HG02678 (cell line): ENCODE data around the gene ANAPC1.
"Not testable (repeated sequence)": the region's sequence is repeated elsewhere in the genome, so short reads cannot be mapped to it uniquely, and the experiment has no call there.

Experiments
- ATAC-seq: cut with Tn5 transposase; IDR thresholded peaks from one replicate; pipeline ENCODE4 v1.9.1; 2021; ENCODE audit warnings: mild to moderate bottlenecking, moderate library complexity; ENCODE audit not compliant: unreplicated experiment

The ANAPC1 gene

DNA sequence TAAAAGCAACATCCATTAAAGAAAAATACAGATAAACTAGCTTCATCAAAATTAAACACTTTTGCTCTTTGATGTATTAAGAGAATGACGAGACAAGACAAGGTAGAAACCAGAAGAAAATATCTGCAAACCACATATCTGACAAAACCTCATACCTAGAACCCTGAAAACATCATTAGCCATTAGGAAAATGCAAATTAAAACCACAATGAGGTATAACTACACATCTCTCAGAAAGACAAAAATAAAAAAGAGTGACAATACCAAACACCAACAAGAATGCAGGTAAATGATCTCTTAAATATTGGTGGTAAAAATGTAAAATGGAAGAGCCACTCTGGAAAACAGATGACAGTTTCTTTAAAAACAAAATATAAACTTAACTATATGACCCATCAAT is 53.5 kb downstream of the ANAPC1 start:
- peak; percentile 75 for ATAC-seq

DNA sequence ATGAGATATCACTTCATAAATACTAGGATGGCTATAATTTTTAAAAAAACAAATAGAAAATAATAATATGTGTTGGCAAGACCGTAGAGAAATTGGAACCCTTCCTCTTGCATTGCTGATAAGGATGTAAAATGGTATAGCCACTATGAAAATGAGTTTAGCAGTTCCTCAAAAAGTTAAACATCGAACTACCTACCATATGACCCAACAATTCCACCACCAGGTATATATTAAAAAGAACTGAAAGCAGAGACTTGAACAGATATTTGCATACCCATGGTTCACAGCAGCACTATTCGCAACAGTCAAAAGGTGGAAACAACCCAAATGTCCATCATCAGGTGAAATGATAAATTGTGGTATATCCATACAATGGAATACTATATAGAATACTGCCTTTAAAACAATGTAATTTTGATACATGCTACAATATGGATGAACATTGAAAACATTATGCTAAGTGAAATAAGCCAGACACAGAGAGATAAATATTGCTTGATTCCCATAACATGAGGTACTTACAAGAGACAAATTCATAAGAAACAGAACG is 55.7 kb downstream of the ANAPC1 start:
- ATAC-seq, result not testable (repeated sequence)

DNA sequence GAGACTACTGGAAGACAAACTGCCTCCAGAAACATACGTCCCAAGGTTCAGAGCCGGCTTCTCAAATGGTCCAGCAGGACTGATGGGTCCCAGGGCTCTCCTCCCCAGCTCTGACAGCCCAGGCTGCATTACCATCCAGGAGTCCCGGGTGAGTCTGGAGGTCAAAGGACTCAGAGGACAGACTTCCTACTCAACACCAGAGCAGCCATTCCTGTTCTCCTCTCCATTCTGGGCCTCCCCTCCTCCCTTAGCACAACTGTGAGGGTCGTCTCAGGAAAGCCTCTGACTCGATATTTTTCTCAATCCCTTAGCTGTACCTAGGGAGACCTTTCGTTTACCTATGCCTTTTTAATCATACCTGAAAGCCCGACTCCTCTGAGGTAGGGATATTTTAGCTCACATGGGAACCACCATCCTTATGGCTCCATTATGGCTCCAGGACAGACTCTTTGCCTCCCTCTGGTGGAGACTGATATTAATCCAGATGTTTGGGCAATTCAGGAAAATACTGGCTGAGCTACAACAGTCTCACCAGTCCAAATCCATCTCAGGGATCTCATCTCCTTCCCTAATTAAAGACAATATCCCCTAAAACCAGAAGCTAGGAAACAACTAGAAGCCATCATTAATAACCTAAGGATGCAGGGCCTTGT is 70.9 kb downstream of the ANAPC1 start:
- not testable (repeated sequence) for ATAC-seq

DNA sequence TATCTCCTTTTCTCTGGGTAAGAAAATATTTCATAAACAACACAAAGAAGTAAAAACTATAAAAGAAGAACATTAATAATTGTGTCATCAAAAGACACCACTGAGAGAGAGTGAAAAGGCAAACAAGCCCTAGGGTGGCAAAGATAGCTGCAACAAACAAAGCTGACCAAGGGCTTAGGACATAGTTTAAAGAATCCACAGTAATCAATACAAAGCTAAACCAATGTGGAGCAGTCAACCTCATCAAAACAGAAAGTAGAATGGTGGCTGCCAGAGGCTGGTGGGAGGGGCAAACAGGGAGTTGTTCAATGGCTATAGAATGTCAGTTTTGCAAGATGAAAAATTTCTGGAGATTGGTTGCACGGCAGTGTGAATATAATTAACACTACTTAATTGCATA is 93.4 kb downstream of the ANAPC1 start:
- ATAC-seq, result not testable (repeated sequence)

DNA sequence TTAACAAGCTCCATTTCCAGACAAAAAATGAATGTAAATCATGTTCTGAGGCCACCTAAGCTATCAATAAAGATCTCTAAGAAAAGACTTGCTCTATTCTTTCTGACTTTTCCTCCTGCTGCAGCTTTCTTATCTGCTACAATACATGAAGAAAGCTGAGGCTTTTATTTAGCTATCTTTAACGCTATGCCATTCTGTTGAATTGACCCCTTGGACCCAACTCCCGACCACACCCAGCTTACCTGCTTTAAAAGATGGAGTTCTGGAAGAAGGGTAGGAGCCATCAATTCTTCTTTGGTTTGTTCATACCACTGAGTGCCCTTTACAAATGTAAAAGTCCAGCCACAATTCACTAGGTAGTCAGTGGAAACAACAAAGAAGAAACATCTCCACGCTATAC is 99.9 kb downstream of the ANAPC1 start:
- not testable (repeated sequence) for ATAC-seq

GRCh38 chr2:111782195-111782594 is 101.8 kb downstream of the ANAPC1 start:
- ATAC-seq, result not testable (repeated sequence)

GRCh38 chr2:111781443-111782094 is 102.4 kb downstream of the ANAPC1 start:
- not testable (repeated sequence) for ATAC-seq

DNA sequence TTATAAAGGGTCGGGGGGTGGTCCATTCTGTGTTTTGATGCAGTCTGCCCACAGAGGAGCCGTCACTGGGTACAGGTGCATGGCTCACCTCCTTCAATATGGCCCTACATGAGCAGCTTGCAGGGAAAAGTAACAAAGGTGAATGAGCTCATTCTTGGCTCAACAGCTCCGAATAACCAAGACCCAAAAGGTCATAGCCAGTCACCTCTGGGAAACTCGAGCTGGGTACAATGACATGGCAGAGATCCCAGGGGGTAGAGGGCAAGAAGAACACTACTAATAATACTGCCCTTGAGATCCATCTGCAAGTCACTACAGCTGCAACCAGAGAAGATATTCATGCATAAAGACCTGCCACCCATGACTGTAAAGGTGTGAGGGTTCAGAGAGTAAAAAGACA is 106.8 kb downstream of the ANAPC1 start:
- ATAC-seq, result not testable (repeated sequence)

- ATAC-seq, result not testable (repeated sequence)
Observed at GRCh38 chr2:111776296-111776695, 107.7 kb downstream of the ANAPC1 start.

- ATAC-seq, result peak; percentile 74
Observed at GRCh38 chr2:111772180-111772579, 111.8 kb downstream of the ANAPC1 start.

GRCh38 chr2:111770916-111771658 is 112.9 kb downstream of the ANAPC1 start:
- ATAC-seq, result not testable (repeated sequence)

DNA sequence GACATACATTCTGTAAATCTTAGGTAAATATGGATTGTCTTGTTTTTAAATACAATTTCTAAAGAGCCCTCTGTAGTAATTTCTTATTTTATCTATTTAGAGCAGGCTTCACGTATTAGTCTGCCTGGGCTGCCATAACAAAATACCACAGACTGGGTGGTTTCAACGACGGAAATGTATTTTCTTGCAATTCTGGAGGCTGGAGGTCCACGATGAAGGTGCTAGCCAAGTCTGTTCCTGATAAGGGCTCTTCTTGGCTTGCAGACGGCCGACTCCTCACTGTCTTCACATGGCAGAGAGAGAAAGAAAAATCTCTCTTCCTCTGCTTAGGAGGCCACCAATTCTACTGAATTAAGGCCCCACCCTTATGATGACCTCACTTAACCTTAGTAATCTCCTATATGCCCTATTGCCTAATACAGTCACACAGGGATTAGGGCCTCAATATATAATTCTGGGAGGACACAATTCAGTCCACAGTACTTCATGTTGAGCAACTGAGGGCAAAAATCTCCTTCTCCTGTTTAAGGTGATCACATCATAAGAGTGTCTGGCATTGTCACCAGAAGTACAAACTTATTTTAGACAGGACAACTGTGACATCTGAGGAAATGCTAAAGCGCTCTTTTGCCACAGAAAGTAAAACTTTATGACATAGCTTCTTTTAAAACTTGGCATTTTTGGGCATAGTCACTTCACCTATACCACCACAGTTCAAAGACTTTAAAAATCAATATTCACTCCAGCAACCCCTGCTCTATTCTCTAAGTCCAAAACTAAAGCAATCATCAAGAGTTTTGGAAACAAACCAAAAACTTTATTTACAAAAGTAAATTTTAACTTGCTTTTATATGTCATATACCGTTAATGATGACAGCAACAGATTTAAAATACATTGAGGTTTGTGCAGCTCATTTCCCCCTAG is 115.5 kb downstream of the ANAPC1 start:
- not testable (repeated sequence) for ATAC-seq

DNA sequence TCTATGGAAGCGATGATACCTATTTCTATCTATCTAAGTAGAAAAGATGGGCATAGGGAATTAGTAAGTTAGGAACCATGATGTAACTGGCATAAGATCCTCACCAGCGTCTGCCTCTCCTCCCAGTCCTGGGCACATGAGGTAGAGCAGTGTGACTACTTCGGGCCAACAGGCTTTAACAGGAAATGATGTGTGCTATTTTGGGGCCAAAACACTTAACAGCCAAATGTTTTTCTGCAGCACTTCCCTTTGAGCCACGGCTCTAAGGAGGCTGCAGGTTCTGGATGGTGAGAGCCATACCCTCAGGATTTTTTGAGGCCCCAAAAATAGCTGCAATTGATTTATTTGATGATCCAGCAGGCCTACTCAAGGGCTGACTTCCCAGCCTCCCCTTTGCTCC is 116.9 kb downstream of the ANAPC1 start:
- not testable (repeated sequence) for ATAC-seq

DNA sequence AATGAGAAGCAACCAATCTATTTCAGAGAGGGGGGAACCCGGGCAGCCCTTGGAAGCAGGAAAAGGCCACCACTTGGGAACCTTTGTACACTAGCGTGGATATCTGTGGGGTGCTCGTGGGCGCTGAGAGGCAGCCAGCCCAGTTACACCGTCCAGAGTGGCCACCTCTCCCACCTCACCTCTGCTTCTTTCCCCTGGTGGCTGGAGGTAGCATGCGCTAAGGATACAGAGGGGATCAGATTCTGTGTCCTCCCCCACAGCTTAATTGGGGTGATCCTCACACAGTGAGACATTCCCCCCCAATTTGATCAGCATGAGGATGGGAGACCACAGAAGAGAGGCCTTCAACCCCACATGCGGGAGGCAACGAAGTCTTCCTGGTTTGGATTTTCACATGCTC is 117.7 kb downstream of the ANAPC1 start:
- not testable (repeated sequence) for ATAC-seq

DNA sequence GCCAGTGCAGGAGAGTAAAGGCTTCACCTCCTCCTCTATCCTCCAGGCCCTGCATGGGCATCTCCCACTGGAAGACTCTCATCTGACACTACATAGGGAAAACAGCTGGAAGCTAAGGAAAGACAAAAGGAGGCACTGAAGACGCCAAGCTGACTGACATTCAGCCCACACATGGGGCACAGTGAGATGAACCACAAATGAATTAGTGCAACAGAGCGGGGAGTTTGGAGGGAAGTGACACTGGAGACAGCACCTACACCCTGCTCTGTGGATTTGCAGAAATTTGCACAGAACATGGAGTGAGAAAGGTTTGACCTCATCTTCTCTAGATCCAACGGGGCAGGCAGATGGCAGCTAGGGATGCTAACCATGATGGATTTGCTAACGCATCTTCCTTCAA is 119.8 kb downstream of the ANAPC1 start:
- ATAC-seq, result not testable (repeated sequence)

- not testable (repeated sequence) for ATAC-seq
Observed at GRCh38 chr2:111760697-111761284, 123.2 kb downstream of the ANAPC1 start.

DNA sequence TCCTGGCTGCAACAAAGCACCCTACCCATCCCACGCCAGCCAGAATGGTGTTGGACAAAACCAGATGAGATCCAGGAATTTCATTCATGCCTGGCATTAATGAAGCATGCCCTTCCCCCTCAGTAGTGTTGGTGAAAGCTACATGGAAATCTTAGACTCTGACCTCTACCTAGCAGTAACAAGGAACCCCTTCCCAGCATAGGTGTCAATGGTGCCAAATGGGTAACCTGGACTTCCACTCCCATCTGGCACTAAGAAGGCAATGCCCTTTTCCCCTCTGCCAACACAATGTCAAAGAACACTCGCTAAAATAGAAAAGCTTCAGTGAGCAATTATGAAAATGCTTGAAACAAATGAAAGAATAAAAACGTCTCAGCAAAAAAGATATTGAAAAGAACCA is 131.5 kb downstream of the ANAPC1 start:
- not testable (repeated sequence) for ATAC-seq

DNA sequence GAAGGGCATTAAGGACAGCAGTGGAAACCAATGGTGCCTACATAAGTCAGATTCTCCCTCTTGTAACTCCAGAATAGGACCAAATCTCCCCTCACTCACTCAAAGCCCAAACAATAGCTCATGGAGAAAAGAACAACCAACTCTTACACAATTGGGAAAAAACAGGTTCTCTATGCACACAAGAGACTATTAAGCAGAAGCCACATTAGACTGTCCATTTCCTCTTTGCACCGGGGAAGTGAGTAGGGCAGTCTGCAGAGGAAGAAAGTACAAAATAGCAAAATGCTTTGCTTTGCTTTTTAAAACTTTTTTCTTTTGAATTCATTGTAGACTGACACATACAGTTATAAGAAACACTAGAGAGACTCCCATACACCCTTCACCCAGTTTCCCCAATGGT is 133.4 kb downstream of the ANAPC1 start:
- ATAC-seq, result not testable (repeated sequence)

DNA sequence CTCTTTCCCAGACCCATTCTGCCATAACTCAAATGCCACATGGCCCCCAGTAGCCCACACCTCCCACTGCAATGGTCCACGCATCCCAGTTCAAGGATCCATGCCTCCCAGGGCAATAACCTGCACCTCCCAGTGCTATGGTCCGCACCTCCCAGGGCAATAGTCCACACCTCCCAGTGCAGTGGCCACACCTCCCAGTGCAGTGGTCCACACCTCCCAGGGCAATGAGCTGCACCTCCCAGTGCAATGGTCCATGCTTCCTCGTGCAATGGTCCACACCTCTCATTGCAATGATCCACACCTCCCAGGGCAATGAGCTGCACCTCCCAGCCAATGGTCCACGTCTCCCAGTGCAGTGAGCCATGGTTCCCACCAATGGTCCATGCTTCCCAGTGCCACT is 135.6 kb downstream of the ANAPC1 start:
- ATAC-seq, result not testable (repeated sequence)
